K562 (cell line): ENCODE measurements around the gene BEND6. TPM values are rescaled to one million over a fixed set of nuclear protein-coding genes. Genes with fewer than 3 reads are reported as not detected.

ENCODE experiments used
- ATAC-seq: fragments of 200-7000 bp; cut with Tn5 transposase; 3 replicates; pipeline ENCODE4 v1.9.1; 2020; ENCODE audit warnings: moderate library complexity
- BruUV-seq: library from RNA; stranded (reverse); fragments of 400-500 nt; replicated peaks from 2 replicates; lab custom pipeline; 2021; lab: Mats Ljungman, UMichigan
- CTCF ChIA-PET: fragments of 300-600 bp; formaldehyde crosslinking; extraction: SDS; loops from one replicate; lab custom pipeline; 2021; ENCODE audit warnings: low intra/inter-chr PET ratio; lab: Yijun Ruan, JAX
- POLR2A ChIA-PET: fragments of 300-600, 350-650 bp; sonication (Branson Sonifier 250); formaldehyde crosslinking; extraction: SDS; loops from one replicate; lab custom pipeline; 2021; ENCODE audit warnings: antibody characterized with exemption, inconsistent platforms; lab: Yijun Ruan, JAX
- DNase-seq, 4 experiments: peaks; one replicate each; pipeline versions ENCODE4 v3.0.0 to v3.0.0-alpha.2; 2011 to 2018; ENCODE audit warnings: low spot score in 3 of 4, mixed read lengths in 3 of 4; ENCODE audit errors: extremely low read depth in 1 of 4
- FAIRE-seq: peaks from 2 replicates; lab custom pipeline; 2011; peaks lifted over from hg19 to GRCh38; lab: Jason Lieb, UNC
- H2AFZ ChIP-seq: 2 replicates; pipeline ENCODE4 v1.6.0; 2011; ENCODE audit warnings: low read depth, low read length, control low read depth, inconsistent platforms
- H3K27ac ChIP-seq: fragments of 200-600 bp; 3 replicates; pipeline ENCODE4 v1.8.0; 2011; ENCODE audit warnings: low read depth, mild to moderate bottlenecking, control low read depth, inconsistent platforms, low read length, moderate library complexity, mixed read lengths; ENCODE audit errors: extremely low read depth
- H3K27me3 ChIP-seq, 2 experiments: fragments of 300-600 bp in 1 of 2; 2 replicates in 1 of 2; 3 replicates in 1 of 2; pipeline versions ENCODE4 v1.6.0 to v1.8.0; 2011; ENCODE audit warnings: inconsistent platforms in 2 of 2, low read length in 2 of 2, mild to moderate bottlenecking in 1 of 2, mixed read lengths in 1 of 2, moderate library complexity in 1 of 2; ENCODE audit not compliant: control insufficient read depth in 2 of 2, insufficient read depth in 2 of 2
- H3K36me3 ChIP-seq: fragments of 300-600 bp; 3 replicates; pipeline ENCODE4 v1.8.0; 2011; ENCODE audit warnings: mild to moderate bottlenecking, low read length, inconsistent platforms; ENCODE audit not compliant: control insufficient read depth, insufficient read depth
- H3K4me1 ChIP-seq, 2 experiments: fragments of 200-600 bp in 1 of 2; replicated peaks in 1 of 2; 2 replicates in 1 of 2; 3 replicates in 1 of 2; pipeline versions ENCODE4 v1.5.1 to v1.8.0; 2011; ENCODE audit warnings: inconsistent platforms in 2 of 2, low read length in 2 of 2, mild to moderate bottlenecking in 1 of 2, mixed read lengths in 1 of 2, moderate library complexity in 1 of 2; ENCODE audit not compliant: control insufficient read depth in 2 of 2, insufficient read depth in 2 of 2
- H3K4me2 ChIP-seq: 2 replicates; pipeline ENCODE4 v1.6.1; 2011; ENCODE audit warnings: low read length, control low read depth, inconsistent platforms, mixed read lengths; ENCODE audit not compliant: insufficient read depth
- H3K4me3 ChIP-seq: fragments of 200-600 bp; sonication (generic), shearing (Covaris generic); 2 replicates; pipeline ENCODE4 v1.5.1; 2016; ENCODE audit warnings: control low read depth, inconsistent platforms
- H3K79me2 ChIP-seq: fragments of 200-600 bp; 3 replicates; pipeline ENCODE4 v1.8.0; 2011; ENCODE audit warnings: low read length, inconsistent platforms; ENCODE audit not compliant: control insufficient read depth, insufficient read depth
- H3K9ac ChIP-seq, 2 experiments: 2 replicates each; pipeline versions ENCODE4 v1.6.0 to v1.6.1; 2011; ENCODE audit warnings: low read depth in 2 of 2, low read length in 2 of 2, control low read depth in 1 of 2, inconsistent platforms in 1 of 2, mild to moderate bottlenecking in 1 of 2, mixed read lengths in 1 of 2; ENCODE audit not compliant: insufficient read depth in 1 of 2
- H3K9me1 ChIP-seq: one replicate; pipeline ENCODE4 v1.6.0; 2011; ENCODE audit warnings: inconsistent platforms, mild to moderate bottlenecking, low read length, moderate library complexity; ENCODE audit not compliant: control insufficient read depth, insufficient read depth
- H3K9me3 ChIP-seq: replicated peaks from 2 replicates; pipeline ENCODE4 v1.5.1; 2011; ENCODE audit warnings: low read depth, low read length, inconsistent platforms; ENCODE audit not compliant: control insufficient read depth, insufficient read depth
- H4K20me1 ChIP-seq: replicated peaks from 2 replicates; pipeline ENCODE4 v1.6.1; 2011; ENCODE audit warnings: low read length, inconsistent platforms, mixed read lengths; ENCODE audit not compliant: control insufficient read depth, insufficient read depth
- CREM ChIP-seq: IDR thresholded peaks from 2 replicates; pipeline ENCODE4 v1.6.1; 2014; ENCODE audit warnings: antibody characterized with exemption, low read depth
- HDAC2 ChIP-seq: fragments of 450-650 bp; IDR thresholded peaks from 2 replicates; pipeline ENCODE4 v1.6.1; 2016; ENCODE audit warnings: mild to moderate bottlenecking
- MCM7 ChIP-seq, 2 experiments: fragments of 450-650 bp; IDR thresholded peaks; 2 replicates each; pipeline ENCODE4 v1.6.1; 2016 to 2018
- NCOA2 ChIP-seq, 2 experiments: fragments of 450-650 bp; IDR thresholded peaks; 2 replicates each; pipeline ENCODE4 v1.6.1; 2018; ENCODE audit warnings: mild to moderate bottlenecking in 2 of 2, moderate library complexity in 1 of 2; ENCODE audit not compliant: partially characterized antibody in 2 of 2
- POLR2B ChIP-seq: fragments of 450-650 bp; IDR thresholded peaks from 2 replicates; pipeline ENCODE4 v1.6.1; 2018; ENCODE audit warnings: low read depth; ENCODE audit not compliant: partially characterized antibody
- POLR2G ChIP-seq: fragments of 200-400 bp; formaldehyde crosslinking; IDR thresholded peaks from 2 replicates; pipeline ENCODE4 v1.6.1; 2017; ENCODE audit warnings: low read depth, mild to moderate bottlenecking, antibody characterized with exemption, low read length, moderate library complexity
- ZNF384 ChIP-seq: IDR thresholded peaks from 2 replicates; pipeline ENCODE4 v1.6.1; 2012; ENCODE audit warnings: low read depth, low read length, improper control_type of control experiment
- WGBS: fragments of 100-300 bp; shearing (Covaris generic); methylation state at CpG from one replicate; pipeline ENCODE4 v1.1.6; 2016; ENCODE audit warnings: low coverage, mixed read lengths; ENCODE audit not compliant: insufficient coverage; ENCODE audit errors: missing lambda C conversion rate; 5-methylcytosine and 5-hydroxymethylcytosine counted together
- in situ Hi-C: fragments of 300-500 bp; cut with MboI; formaldehyde crosslinking; loops from 4 replicates; pipeline ENCODE4 v1.15.0; 2018; ENCODE audit warnings: inconsistent platforms, mixed read lengths
- intact Hi-C: fragments of 100-400 bp; cut with micrococcal nuclease; formaldehyde crosslinking; loops from 2 replicates; pipeline ENCODE4 v1.14.2; 2022
- polyA plus RNA-seq, 8 experiments: library from polyadenylated mRNA; depleted of rRNA in 4 of 8; stranded (reverse) in 5 of 8; unstranded in 3 of 8; fragments of >200 nt; fragmentation: Nextera tagmentation in 2 of 8; fragmentation: Illumina TruSeq in 1 of 8; extraction: Ambion mirVana in 2 of 8; extraction: Trizol in 1 of 8; gene quantifications; 2 replicates each; pipeline versions ENCODE4 v1.2.1 to v1.2.3, GENCODE V29; 2011 to 2014; ENCODE audit warnings: inconsistent platforms in 1 of 8, missing spikeins in 1 of 8
- total RNA-seq, 7 experiments: library from RNA; depleted of rRNA in 6 of 7; stranded (reverse); fragments of >200 nt in 6 of 7; fragmentation: Illumina TruSeq in 2 of 7; extraction: Trizol in 2 of 7; gene quantifications; 2 replicates each; pipeline versions ENCODE4 v1.2.1 to v1.2.3, GENCODE V29; 2011 to 2021; ENCODE audit warnings: low replicate concordance in 1 of 7
- TF ChIP-seq, protein P1 (sequence below): sonication (generic); formaldehyde crosslinking; IDR thresholded peaks from 2 replicates; pipeline ENCODE4 v1.4.0; 2020; ENCODE audit warnings: mild to moderate bottlenecking, missing genetic modification reagents
- TF ChIP-seq, protein P2 (sequence below): sonication (generic); formaldehyde crosslinking; IDR thresholded peaks from 2 replicates; pipeline ENCODE4 v1.8.0; 2022; ENCODE audit warnings: missing genetic modification reagents, mild to moderate bottlenecking, moderate library complexity, borderline replicate concordance

The BEND6 gene
- total and polyA plus RNA-seq, 9 of the 15 experiments (the other 6 are each of a cell fraction or from before 2014, with no cell fraction given), result 0.37 to 4.0 (median 1.1) TPM

DNA sequence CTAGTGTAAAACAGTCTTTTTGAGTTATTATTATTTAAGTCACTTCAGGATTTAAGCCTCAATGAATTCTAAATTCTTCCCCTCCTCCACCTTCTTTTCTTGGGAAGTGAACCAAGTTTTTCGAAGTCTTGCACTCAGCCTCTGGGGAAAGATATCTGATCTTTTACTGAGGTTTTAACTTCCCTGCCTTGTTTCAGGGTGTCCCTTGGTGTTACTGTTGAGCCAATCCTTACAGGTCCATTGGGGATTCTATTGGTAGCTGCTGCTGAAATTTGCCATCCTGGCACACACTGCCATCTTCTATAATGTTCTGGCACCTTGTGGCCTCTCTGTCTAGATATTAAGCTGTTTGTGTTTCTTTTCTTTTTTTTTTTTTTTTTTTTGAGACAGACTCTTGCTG, 31.7 kb downstream of the BEND6 start:
- Histone ChIP-seq H3K27me3 (no peaks in the 10 kb centered on the region), H3K9me1 (no peaks in the 10 kb centered on the region), H3K27ac (no peak overlapping the region), H3K9ac (no peak overlapping the region), H4K20me1 (no peaks in the 10 kb centered on the region), H3K9me3 (no peaks in the 10 kb centered on the region), H2AFZ (no peak overlapping the region), H3K4me2 (no peak overlapping the region), H3K79me2 (no peaks in the 10 kb centered on the region), H3K4me1 (no peaks in the 10 kb centered on the region), H3K36me3 (no peaks in the 10 kb centered on the region), H3K4me3 (no peak overlapping the region)
- DNase-seq (no peak), FAIRE-seq (no peak), ATAC-seq (peak; percentile 68)
- no TSS peak for BruUV-seq
- POLR2A ChIA-PET, result no interaction called here
- CTCF ChIA-PET, result no interaction called here
- intact Hi-C loops, result no loop called here
- WGBS, result 0% methylated on average over 1 of the region's 1 CpG
- no peak for TF ChIP-seq CREM
- TF ChIP-seq HDAC2, result no peak
- peak; percentile 13; the same call in 1 of the 2 replicates for TF ChIP-seq ZNF384
- no peak for TF ChIP-seq POLR2B
- no peak for TF ChIP-seq POLR2G
- TF ChIP-seq MCM7 (IDR thresholded peaks at IDR 0.05), result no peak
- TF ChIP-seq, protein P1, sequence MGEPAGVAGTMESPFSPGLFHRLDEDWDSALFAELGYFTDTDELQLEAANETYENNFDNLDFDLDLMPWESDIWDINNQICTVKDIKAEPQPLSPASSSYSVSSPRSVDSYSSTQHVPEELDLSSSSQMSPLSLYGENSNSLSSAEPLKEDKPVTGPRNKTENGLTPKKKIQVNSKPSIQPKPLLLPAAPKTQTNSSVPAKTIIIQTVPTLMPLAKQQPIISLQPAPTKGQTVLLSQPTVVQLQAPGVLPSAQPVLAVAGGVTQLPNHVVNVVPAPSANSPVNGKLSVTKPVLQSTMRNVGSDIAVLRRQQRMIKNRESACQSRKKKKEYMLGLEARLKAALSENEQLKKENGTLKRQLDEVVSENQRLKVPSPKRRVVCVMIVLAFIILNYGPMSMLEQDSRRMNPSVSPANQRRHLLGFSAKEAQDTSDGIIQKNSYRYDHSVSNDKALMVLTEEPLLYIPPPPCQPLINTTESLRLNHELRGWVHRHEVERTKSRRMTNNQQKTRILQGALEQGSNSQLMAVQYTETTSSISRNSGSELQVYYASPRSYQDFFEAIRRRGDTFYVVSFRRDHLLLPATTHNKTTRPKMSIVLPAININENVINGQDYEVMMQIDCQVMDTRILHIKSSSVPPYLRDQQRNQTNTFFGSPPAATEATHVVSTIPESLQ, result no peak
- TF ChIP-seq NCOA2 (IDR thresholded peaks at IDR 0.05; ENCODE audit: partially characterized antibody in 2 of 2), result no peak
- TF ChIP-seq, protein P2, sequence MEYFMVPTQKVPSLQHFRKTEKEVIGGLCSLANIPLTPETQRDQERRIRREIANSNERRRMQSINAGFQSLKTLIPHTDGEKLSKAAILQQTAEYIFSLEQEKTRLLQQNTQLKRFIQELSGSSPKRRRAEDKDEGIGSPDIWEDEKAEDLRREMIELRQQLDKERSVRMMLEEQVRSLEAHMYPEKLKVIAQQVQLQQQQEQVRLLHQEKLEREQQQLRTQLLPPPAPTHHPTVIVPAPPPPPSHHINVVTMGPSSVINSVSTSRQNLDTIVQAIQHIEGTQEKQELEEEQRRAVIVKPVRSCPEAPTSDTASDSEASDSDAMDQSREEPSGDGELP (CRISPR knock-in tag), result no peak
- in situ Hi-C loops, result no loop called here
